PC-3 (cell line): ENCODE data around the gene HDHD5. TPM values are rescaled to one million over a fixed set of nuclear protein-coding genes. Genes with fewer than 3 reads are reported as not detected.
A peak's percentile ranks its signal among the peaks of the same experiment; 100 is the strongest.

Experiments
- ATAC-seq: fragments of 200-7000 bp; cut with Tn5 transposase; 2 replicates; pipeline ENCODE4 v1.9.1; 2020; ENCODE audit warnings: mild to moderate bottlenecking, moderate library complexity
- BruUV-seq: library from RNA; stranded (reverse); fragments of 400-500 nt; replicated peaks from 2 replicates; lab custom pipeline; 2021; lab: Mats Ljungman, UMichigan
- CTCF ChIA-PET: fragments of 300-600 bp; sonication (Branson Sonifier 250); formaldehyde crosslinking; loops from one replicate; lab custom pipeline; 2022; ENCODE audit warnings: antibody characterized with exemption; lab: Charles Lee
- POLR2A ChIA-PET: fragments of 300-600 bp; sonication (Branson Sonifier 250); formaldehyde crosslinking; loops from one replicate; lab custom pipeline; 2022; ENCODE audit warnings: antibody characterized with exemption; ENCODE audit not compliant: unreplicated experiment; lab: Charles Lee
- DNase-seq: peaks from one replicate; pipeline ENCODE4 v3.0.0-alpha.2; 2015
- H2AFZ ChIP-seq: fragments of 300-600 bp; sonication (generic); 2 replicates; pipeline ENCODE4 v1.6.0; 2016; ENCODE audit warnings: antibody characterized with exemption, low read length
- H3F3A ChIP-seq: fragments of 300-600 bp; sonication (generic); one replicate; pipeline ENCODE4 v1.6.0; 2017; ENCODE audit warnings: antibody characterized with exemption, low read length, control low read depth, mild to moderate bottlenecking; ENCODE audit not compliant: unreplicated experiment
- H3K27ac ChIP-seq: fragments of 300-600 bp; sonication (generic); 2 replicates; pipeline ENCODE4 v1.5.1; 2016; ENCODE audit warnings: mild to moderate bottlenecking, low read length
- H3K27me3 ChIP-seq: fragments of 300-600 bp; sonication (generic); 2 replicates; pipeline ENCODE4 v1.6.1; 2016; ENCODE audit warnings: low read length, mixed read lengths
- H3K36me3 ChIP-seq: fragments of 300-600 bp; sonication (generic); 2 replicates; pipeline ENCODE4 v1.6.1; 2016; ENCODE audit warnings: low read depth, mixed run types, low read length, mixed read lengths
- H3K4me1 ChIP-seq: fragments of 300-600 bp; sonication (generic); 2 replicates; pipeline ENCODE4 v1.5.1; 2016; ENCODE audit warnings: low read length; ENCODE audit not compliant: insufficient read depth
- H3K4me2 ChIP-seq: fragments of 300-600 bp; sonication (generic); 2 replicates; pipeline ENCODE4 v1.6.0; 2016; ENCODE audit warnings: low read length
- H3K4me3 ChIP-seq: fragments of 300-600 bp; sonication (generic); 2 replicates; pipeline ENCODE4 v1.5.1; 2016; ENCODE audit warnings: mild to moderate bottlenecking, low read length, mixed read lengths
- H3K79me2 ChIP-seq: fragments of 300-600 bp; sonication (generic); 2 replicates; pipeline ENCODE4 v1.6.1; 2017; ENCODE audit warnings: low read length, mixed read lengths
- H3K9ac ChIP-seq: fragments of 300-600 bp; sonication (generic); 2 replicates; pipeline ENCODE4 v1.6.0; 2016; ENCODE audit warnings: mild to moderate bottlenecking, low read length
- H3K9me2 ChIP-seq: fragments of 300-600 bp; sonication (generic); replicated peaks from 2 replicates; pipeline ENCODE4 v1.6.1; 2016; ENCODE audit warnings: mixed run types, low read length, mixed read lengths
- H3K9me3 ChIP-seq: fragments of 300-600 bp; sonication (generic); 2 replicates; pipeline ENCODE4 v1.6.1; 2016; ENCODE audit warnings: low read length, mixed read lengths
- H4K20me1 ChIP-seq: fragments of 300-600 bp; sonication (generic); 2 replicates; pipeline ENCODE4 v1.6.1; 2016; ENCODE audit warnings: low read length, mixed read lengths
- CTCF ChIP-seq: fragments of 300-600 bp; sonication (generic); conservative IDR thresholded peaks from 2 replicates; pipeline ENCODE4 v1.5.1; 2017; ENCODE audit warnings: antibody characterized with exemption, low read depth, mild to moderate bottlenecking, low read length
- EZH2 ChIP-seq: fragments of 300-600 bp; sonication (generic); IDR thresholded peaks from one replicate; pipeline ENCODE4 v1.6.1; 2017; ENCODE audit warnings: antibody characterized with exemption, mild to moderate bottlenecking, low read length; ENCODE audit not compliant: unreplicated experiment
- EZH2phosphoT487 ChIP-seq: fragments of 300-600 bp; sonication (generic); IDR thresholded peaks from 2 replicates; pipeline ENCODE4 v1.6.1; 2018; ENCODE audit warnings: mild to moderate bottlenecking, antibody characterized with exemption, low read length, borderline replicate concordance
- intact Hi-C: fragments of 100-400 bp; cut with micrococcal nuclease; formaldehyde crosslinking; loops from 2 replicates; pipeline ENCODE4 v1.9.0; 2023
- total RNA-seq: library from RNA; depleted of rRNA; stranded (reverse); fragments of >200 nt; gene quantifications from 2 replicates; pipeline ENCODE4 v1.2.3, GENCODE V29; 2014

Gene HDHD5
- total RNA-seq, 1 experiment from 2014 or later, result 57.3 TPM

- Histone ChIP-seq H3K4me1 (no peaks in the 10 kb centered on the region), H3K9ac (no peak overlapping the region), H3K79me2 (0 out of 2 replicates have a peak, but pooled peaks cover under 1% of the 10 kb centered on the region), H3F3A (no peaks in the 10 kb centered on the region), H3K4me2 (no peak overlapping the region), H3K27ac (no peak overlapping the region), H3K27me3 (no peaks in the 10 kb centered on the region), H2AFZ (no peak overlapping the region), H3K9me2 (no peaks in the 10 kb centered on the region), H3K9me3 (no peaks in the 10 kb centered on the region), H3K4me3 (no peak overlapping the region), H3K36me3 (no peaks in the 10 kb centered on the region), H4K20me1 (0 out of 2 replicates have a peak, but pooled peaks cover 3% of the 10 kb centered on the region)
- ChIA-PET CTCF (no interaction called here), POLR2A (no interaction called here)
- no TSS peak for BruUV-seq
- intact Hi-C loops, result no loop called here
- ATAC-seq (no peak), DNase-seq (no peak)
- TF ChIP-seq EZH2phosphoT487, result no peak
- no peak for TF ChIP-seq CTCF
- no peak for TF ChIP-seq EZH2
Measured at GRCh38 chr22:17097062-17097461, 62.0 kb downstream of the HDHD5 start.

GRCh38 chr22:17096071-17096470 lies 63.0 kb downstream of the HDHD5 start:
- intact Hi-C loops, result no loop called here
- no peaks in the 10 kb centered on the region for H3K9me3 ChIP-seq
- no peaks in the 10 kb centered on the region for H3K4me1 ChIP-seq
- no peak for ATAC-seq
- H3K79me2 ChIP-seq, result peaks cover 8% of the 10 kb centered on the region; the same call in 1 of the 2 replicates
- H3K9ac ChIP-seq, result no peak overlapping the region
- 0 out of 2 replicates have a peak, but pooled peaks cover 4% of the 10 kb centered on the region for H4K20me1 ChIP-seq
- TF ChIP-seq CTCF, result no peak
- TF ChIP-seq EZH2phosphoT487, result no peak
- no peak for TF ChIP-seq EZH2
- ChIA-PET CTCF (interaction anchor here (0.5 kb wide), 1 partner anchor 46 kb away, joined by 3 read pairs; no protein-coding TSS in a partner anchor), POLR2A (no interaction called here)
- no peaks in the 10 kb centered on the region for H3K27me3 ChIP-seq
- H3K9me2 ChIP-seq, result no peaks in the 10 kb centered on the region
- BruUV-seq, result no TSS peak
- no peaks in the 10 kb centered on the region for H3K36me3 ChIP-seq
- H3K27ac ChIP-seq, result no peak overlapping the region
- no peak for DNase-seq
- H2AFZ ChIP-seq, result no peak overlapping the region
- H3F3A ChIP-seq, result no peaks in the 10 kb centered on the region
- H3K4me3 ChIP-seq, result no peak overlapping the region
- no peak overlapping the region for H3K4me2 ChIP-seq

GRCh38 chr22:17095538-17095937 lies 63.5 kb downstream of the HDHD5 start:
- intact Hi-C loops, result no loop called here
- no peak; the same call in 1 of the 2 replicates for ATAC-seq
- H3K36me3 ChIP-seq, result no peaks in the 10 kb centered on the region
- H3K4me2 ChIP-seq, result no peak overlapping the region
- H3K9me2 ChIP-seq, result no peaks in the 10 kb centered on the region
- H4K20me1 ChIP-seq, result 0 out of 2 replicates have a peak, but pooled peaks cover 4% of the 10 kb centered on the region
- no peaks in the 10 kb centered on the region for H3K9me3 ChIP-seq
- H3F3A ChIP-seq, result no peaks in the 10 kb centered on the region
- H3K79me2 ChIP-seq, result peaks cover 11% of the 10 kb centered on the region; the same call in 1 of the 2 replicates
- H3K27ac ChIP-seq, result no peak overlapping the region
- no peak for DNase-seq
- no TSS peak for BruUV-seq
- no peak overlapping the region for H3K9ac ChIP-seq
- H3K27me3 ChIP-seq, result no peaks in the 10 kb centered on the region
- H3K4me3 ChIP-seq, result no peak overlapping the region
- POLR2A ChIA-PET, result no interaction called here
- no peak overlapping the region for H2AFZ ChIP-seq
- no peak for TF ChIP-seq EZH2
- TF ChIP-seq EZH2phosphoT487, result no peak
- TF ChIP-seq CTCF, result peak; percentile 40; the same call in 1 of the 2 replicates
- CTCF ChIA-PET, result interaction anchor here (0.5 kb wide), 1 partner anchor 45 kb away, joined by 3 read pairs; no protein-coding TSS in a partner anchor
- H3K4me1 ChIP-seq, result no peaks in the 10 kb centered on the region
